H1 (cell line): ENCODE measurements around the gene VPS35L. TPM values are rescaled to one million over a fixed set of nuclear protein-coding genes. Genes with fewer than 3 reads are reported as not detected.

Experiments
- ASH2L ChIP-seq: fragments of 200-600, 300-600 bp; sonication (generic); IDR thresholded peaks from one replicate; pipeline ENCODE4 v1.7.1; 2017; ENCODE audit warnings: low read length
- EGR1 ChIP-seq: IDR thresholded peaks from 2 replicates; pipeline ENCODE4 v1.6.1; 2011; ENCODE audit warnings: low read depth, low read length, borderline replicate concordance
- EP300 ChIP-seq, 2 experiments: IDR thresholded peaks; 1 replicate in 1 of 2; 2 replicates in 1 of 2; pipeline ENCODE4 v1.6.1; 2011 to 2012; ENCODE audit warnings: low read depth in 2 of 2, low read length in 2 of 2, mild to moderate bottlenecking in 2 of 2, borderline replicate concordance in 1 of 2, inconsistent platforms in 1 of 2, moderate library complexity in 1 of 2
- EZH2 ChIP-seq: fragments of 200-600 bp; sonication (generic); IDR thresholded peaks from 2 replicates; pipeline ENCODE4 v1.7.1; 2012; ENCODE audit warnings: low read depth, mild to moderate bottlenecking, moderate library complexity, low read length, inconsistent platforms; ENCODE audit not compliant: severe bottlenecking
- GABPA ChIP-seq: IDR thresholded peaks from 2 replicates; pipeline ENCODE4 v1.6.1; 2011; ENCODE audit warnings: mild to moderate bottlenecking, low read length, moderate library complexity, borderline replicate concordance; ENCODE audit not compliant: insufficient read depth
- HDAC2 ChIP-seq, 2 experiments: fragments of 300-600 bp in 1 of 2; sonication (generic) in 1 of 2; IDR thresholded peaks; 2 replicates each; pipeline ENCODE4 v1.6.1; 2011 to 2012; ENCODE audit warnings: low read depth in 2 of 2, low read length in 2 of 2, mild to moderate bottlenecking in 2 of 2, moderate library complexity in 2 of 2, borderline replicate concordance in 1 of 2, inconsistent platforms in 1 of 2
- KDM4A ChIP-seq: IDR thresholded peaks from one replicate; pipeline ENCODE4 v1.7.1; 2012; ENCODE audit warnings: low read depth, mild to moderate bottlenecking, moderate library complexity, low read length, inconsistent platforms; ENCODE audit not compliant: severe bottlenecking
- POLR2A ChIP-seq, 2 experiments: IDR thresholded peaks; 1 replicate in 1 of 2; 2 replicates in 1 of 2; pipeline ENCODE4 v1.6.1; 2011; ENCODE audit warnings: low read depth in 2 of 2, low read length in 2 of 2, mild to moderate bottlenecking in 2 of 2; ENCODE audit errors: control extremely low read depth in 1 of 2
- RBBP5 ChIP-seq: IDR thresholded peaks from 2 replicates; pipeline ENCODE4 v1.7.1; 2012; ENCODE audit warnings: low read depth, mild to moderate bottlenecking, inconsistent platforms, low read length, moderate library complexity, borderline replicate concordance
- SAP30 ChIP-seq: fragments of 300-600 bp; sonication (generic); IDR thresholded peaks from 2 replicates; pipeline ENCODE4 v1.7.1; 2012; ENCODE audit warnings: low read length, moderate library complexity, mild to moderate bottlenecking, inconsistent platforms; ENCODE audit not compliant: insufficient read depth, insufficient replicate concordance
- SIRT6 ChIP-seq: IDR thresholded peaks from one replicate; pipeline ENCODE4 v1.7.1; 2012; ENCODE audit warnings: low read length, inconsistent platforms
- SP1 ChIP-seq: IDR thresholded peaks from 2 replicates; pipeline ENCODE4 v1.6.1; 2011; ENCODE audit warnings: low read depth, low read length
- SP4 ChIP-seq: IDR thresholded peaks from 2 replicates; pipeline ENCODE4 v1.6.1; 2012; ENCODE audit warnings: low read length, inconsistent platforms
- SUZ12 ChIP-seq: fragments of 200-600 bp; sonication (generic); IDR thresholded peaks from 2 replicates; pipeline ENCODE4 v1.6.1; 2012; ENCODE audit warnings: mild to moderate bottlenecking, inconsistent platforms, low read length, moderate library complexity, mixed read lengths
- TCF12 ChIP-seq: IDR thresholded peaks from 2 replicates; pipeline ENCODE4 v1.6.1; 2011; ENCODE audit warnings: low read depth, mild to moderate bottlenecking, low read length
- ZNF274 ChIP-seq: IDR thresholded peaks from 2 replicates; pipeline ENCODE4 v1.7.0; 2012; ENCODE audit warnings: low read length, borderline replicate concordance; ENCODE audit errors: extremely low read depth
- polyA plus RNA-seq, 7 experiments: library from polyadenylated mRNA; depleted of rRNA in 3 of 7; stranded (reverse) in 5 of 7; unstranded in 2 of 7; fragments of >200 nt in 5 of 7; fragments of 200-250 nt in 2 of 7; gene quantifications; 1 replicate in 5 of 7; 2 replicates in 1 of 7; 4 replicates in 1 of 7; pipeline versions ENCODE4 v1.2.1 to v1.2.3, GENCODE V29; 2011 to 2013; ENCODE audit warnings: missing spikeins in 2 of 7, mixed read lengths in 2 of 7
- total RNA-seq: library from RNA; stranded (reverse); fragmentation: NEBNext Ultra II Directional; extraction: Animal tissue kit (Norgen Biotek cat#: 25700); gene quantifications from 2 replicates; pipeline ENCODE4 v1.2.1, GENCODE V29; 2021
- TF ChIP-seq, protein P1 (sequence below), 3 experiments: IDR thresholded peaks; 1 replicate in 2 of 3; 2 replicates in 1 of 3; pipeline versions ENCODE4 v1.5.1 to v1.6.1; 2011; ENCODE audit warnings: low read length in 3 of 3, mild to moderate bottlenecking in 3 of 3, inconsistent platforms in 2 of 3, low read depth in 1 of 3, moderate library complexity in 1 of 3; ENCODE audit not compliant: insufficient read depth in 1 of 3; ENCODE audit errors: control extremely low read depth in 1 of 3
- TF ChIP-seq, protein P2 (sequence below): IDR thresholded peaks from 2 replicates; pipeline ENCODE4 v1.6.1; 2012; ENCODE audit warnings: inconsistent platforms
- TF ChIP-seq, protein P3 (sequence below): IDR thresholded peaks from 2 replicates; pipeline ENCODE4 v1.6.1; 2011; ENCODE audit warnings: low read length, improper control_type of control experiment

The VPS35L gene
- total and polyA plus RNA-seq, 2 of the 8 experiments (the other 6 are each of a cell fraction or from before 2014, with no cell fraction given) = 31.5 to 57.1 TPM

DNA sequence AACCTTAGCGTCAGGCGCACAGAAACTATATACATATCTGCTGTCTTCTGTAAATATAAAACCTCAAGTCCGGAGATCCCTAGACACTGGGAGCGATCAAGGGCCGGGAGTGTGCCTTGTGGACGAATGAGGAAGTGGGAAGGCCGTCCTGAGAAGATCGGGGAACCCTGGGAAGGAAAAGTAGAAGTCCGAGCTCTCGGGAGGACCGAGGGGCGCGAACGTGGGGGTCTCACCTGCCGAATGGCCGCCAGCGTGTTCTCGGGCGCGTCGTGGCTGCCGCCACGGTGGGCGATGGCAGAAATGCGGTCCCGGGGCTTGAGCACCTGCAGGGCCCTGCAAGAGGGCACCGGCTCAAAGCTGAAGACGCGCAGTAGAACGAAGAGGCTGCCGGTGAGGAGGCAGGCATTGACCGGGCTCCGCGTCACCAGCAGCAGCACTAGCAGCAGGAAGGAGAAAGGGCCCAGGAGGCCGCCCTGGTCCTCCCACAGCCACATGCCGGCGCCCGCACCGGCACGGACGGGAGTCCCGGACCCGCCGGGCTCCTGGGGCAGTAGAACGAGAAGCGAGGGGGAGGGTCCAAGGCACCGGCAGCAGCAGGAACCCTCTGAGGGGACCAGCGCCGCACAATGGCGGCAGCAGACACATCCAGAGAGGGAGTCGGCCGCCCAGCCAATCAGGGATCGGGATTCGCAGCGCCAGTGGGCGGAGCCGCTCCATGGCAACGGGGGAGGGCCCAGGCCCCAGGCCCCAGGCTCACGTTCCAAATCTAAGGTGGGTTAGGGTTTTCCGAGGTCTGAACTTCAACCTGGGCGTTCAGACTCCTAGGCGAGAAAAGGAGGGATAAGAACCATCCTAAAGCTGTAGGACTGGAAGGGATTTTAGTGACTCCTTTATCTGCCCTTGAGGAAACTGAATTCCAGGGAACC, 33.8 kb upstream of the VPS35L start, which contains the start of gene GDE1 (continued):
- TF ChIP-seq KDM4A (peak; percentile 67), POLR2A (IDR thresholded peaks at IDR 0.05; ENCODE audit: control extremely low read depth in 1 of 2, low read depth in 2 of 2, low read length in 2 of 2) (peak; percentile 40 to 89), SP1 (peak; percentile 75), EGR1 (no peak), RBBP5 (no peak; the same call in none of the 2 replicates), GABPA (no peak), EZH2 (no peak), SUZ12 (no peak), SIRT6 (no peak), SP4 (0 out of 2 replicates have a peak, but pooled peaks have one; percentile 39), SAP30 (no peak), ZNF274 (no peak), ASH2L (peak; percentile 26), EP300 (IDR thresholded peaks at IDR 0.05; ENCODE audit: borderline replicate concordance in 1 of 2, low read depth in 2 of 2, low read length in 2 of 2) (no peak), HDAC2 (IDR thresholded peaks at IDR 0.05; ENCODE audit: borderline replicate concordance in 1 of 2, low read depth in 2 of 2, low read length in 2 of 2) (0 out of 4 replicates have a peak, but pooled peaks of 1 of the 2 experiments have one; percentile 57), TCF12 (no peak)
- TF ChIP-seq, protein P1, sequence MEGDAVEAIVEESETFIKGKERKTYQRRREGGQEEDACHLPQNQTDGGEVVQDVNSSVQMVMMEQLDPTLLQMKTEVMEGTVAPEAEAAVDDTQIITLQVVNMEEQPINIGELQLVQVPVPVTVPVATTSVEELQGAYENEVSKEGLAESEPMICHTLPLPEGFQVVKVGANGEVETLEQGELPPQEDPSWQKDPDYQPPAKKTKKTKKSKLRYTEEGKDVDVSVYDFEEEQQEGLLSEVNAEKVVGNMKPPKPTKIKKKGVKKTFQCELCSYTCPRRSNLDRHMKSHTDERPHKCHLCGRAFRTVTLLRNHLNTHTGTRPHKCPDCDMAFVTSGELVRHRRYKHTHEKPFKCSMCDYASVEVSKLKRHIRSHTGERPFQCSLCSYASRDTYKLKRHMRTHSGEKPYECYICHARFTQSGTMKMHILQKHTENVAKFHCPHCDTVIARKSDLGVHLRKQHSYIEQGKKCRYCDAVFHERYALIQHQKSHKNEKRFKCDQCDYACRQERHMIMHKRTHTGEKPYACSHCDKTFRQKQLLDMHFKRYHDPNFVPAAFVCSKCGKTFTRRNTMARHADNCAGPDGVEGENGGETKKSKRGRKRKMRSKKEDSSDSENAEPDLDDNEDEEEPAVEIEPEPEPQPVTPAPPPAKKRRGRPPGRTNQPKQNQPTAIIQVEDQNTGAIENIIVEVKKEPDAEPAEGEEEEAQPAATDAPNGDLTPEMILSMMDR (IDR thresholded peaks at IDR 0.05; ENCODE audit: control extremely low read depth in 1 of 3, insufficient read depth in 1 of 3, low read depth in 1 of 3, low read length in 3 of 3) = peak; percentile 10 to 44 (median 34); a peak in 3 of 4 replicates
- TF ChIP-seq, protein P2, sequence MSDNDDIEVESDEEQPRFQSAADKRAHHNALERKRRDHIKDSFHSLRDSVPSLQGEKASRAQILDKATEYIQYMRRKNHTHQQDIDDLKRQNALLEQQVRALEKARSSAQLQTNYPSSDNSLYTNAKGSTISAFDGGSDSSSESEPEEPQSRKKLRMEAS = peak; percentile 56
- TF ChIP-seq, protein P3, sequence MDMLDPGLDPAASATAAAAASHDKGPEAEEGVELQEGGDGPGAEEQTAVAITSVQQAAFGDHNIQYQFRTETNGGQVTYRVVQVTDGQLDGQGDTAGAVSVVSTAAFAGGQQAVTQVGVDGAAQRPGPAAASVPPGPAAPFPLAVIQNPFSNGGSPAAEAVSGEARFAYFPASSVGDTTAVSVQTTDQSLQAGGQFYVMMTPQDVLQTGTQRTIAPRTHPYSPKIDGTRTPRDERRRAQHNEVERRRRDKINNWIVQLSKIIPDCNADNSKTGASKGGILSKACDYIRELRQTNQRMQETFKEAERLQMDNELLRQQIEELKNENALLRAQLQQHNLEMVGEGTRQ = no peak
